Eye (tissue), 1 donor: ENCODE measurements around the gene STAG1.
"Not testable (repeated sequence)": the region's sequence is repeated elsewhere in the genome, so short reads cannot be mapped to it uniquely, and the experiment has no call there.

Experiments used
- DNase-seq: peaks from one replicate; pipeline ENCODE4 v3.0.0-alpha.2; 2015

Gene STAG1

DNA sequence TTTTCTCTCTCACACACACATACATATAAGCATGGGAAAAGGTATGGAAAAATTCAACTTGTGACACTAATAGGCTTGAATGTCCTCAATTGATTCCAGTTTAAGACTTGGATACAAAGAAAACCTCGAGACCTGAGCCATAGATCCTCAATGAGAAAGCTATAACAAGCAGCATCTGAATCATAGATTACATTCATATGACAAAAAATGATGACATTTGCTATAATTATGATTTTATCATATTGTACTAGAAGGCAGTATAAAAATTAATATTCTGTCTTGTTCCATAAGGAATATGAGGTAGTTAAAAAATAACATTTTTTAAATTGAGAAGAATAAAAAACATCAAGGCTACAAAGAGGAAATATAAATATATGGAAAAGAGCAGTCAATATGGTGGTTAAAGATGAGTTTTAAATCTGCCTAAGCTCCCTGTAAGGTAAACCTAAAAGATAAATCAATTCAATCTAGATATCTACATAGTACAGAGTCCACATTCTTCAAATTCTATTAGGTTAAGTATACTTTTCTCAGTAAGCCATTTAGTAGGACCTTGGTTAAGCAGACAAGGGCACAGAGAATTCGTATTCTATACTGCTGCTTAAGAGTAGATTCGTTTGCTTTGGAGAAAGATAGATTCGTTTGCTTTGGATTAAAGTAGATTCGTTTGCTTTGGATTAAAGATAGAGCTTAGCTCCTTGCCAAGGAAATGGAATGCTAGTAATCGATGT is 175.7 kb downstream of the STAG1 start:
- DNase-seq: no peak

DNA sequence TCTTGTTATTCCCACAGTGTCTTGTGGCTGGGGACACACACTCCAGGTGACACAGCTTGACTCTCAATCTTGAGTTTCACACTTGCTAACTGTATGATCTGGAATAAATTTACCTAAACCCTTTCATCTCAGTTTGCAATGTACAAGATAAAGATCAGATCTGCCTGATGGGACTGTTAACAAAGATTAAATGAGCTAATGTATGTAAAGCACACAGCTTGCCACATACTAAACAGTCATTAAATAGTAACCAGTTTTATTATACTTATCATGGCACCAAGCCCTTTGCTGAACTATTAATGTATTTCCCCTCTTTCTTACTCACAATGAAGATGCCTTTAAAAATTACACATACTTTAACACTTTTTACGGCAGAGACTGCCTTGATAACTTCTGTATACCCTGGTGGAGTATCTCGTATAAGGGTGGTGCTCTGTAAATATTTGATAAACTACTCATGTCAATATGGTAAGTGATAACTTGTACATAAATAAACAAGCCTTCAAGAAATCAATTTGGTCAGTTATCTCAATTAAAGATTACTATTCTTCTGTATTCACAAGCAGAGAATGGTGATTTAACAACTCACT is 184.5 kb downstream of the STAG1 start:
- DNase-seq: no peak

DNA sequence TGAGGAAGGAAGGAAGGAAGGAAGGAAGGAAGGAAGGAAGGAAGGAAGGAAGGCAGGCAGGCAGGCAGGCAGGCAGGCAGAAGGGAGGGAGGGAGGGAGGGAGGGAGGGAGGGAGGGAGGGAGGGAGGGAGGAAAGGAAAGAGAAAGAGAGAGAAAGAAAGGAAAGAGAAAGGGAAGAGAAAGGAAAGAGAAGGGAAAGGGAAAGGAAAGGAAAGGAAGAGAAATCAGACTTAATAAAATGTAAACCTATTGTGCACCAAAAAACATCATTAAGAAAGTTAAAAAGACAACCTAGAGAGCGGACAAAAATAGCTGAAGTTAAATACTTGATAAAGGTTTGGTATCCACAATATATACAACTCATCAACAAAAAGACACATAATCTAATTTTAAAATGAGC is 187.2 kb downstream of the STAG1 start:
- DNase-seq: not testable (repeated sequence)

DNA sequence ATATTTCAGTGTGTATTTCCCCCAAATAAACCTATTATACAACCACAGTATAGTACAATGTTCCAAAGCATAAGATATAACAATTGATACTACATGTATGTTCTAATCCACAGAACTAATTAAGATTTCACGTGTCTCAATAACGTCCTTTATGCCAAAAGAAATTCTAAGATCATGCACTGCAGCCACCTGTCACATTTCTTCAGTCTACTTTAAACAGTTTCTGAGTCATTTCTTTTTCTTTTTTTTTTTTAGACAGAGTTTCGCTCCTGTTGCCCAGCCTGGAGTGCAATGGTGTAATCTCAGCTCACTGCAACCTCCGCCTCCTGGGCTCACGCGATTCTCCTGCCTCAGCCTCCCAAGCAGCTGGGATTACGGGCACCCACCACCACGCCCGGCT is 190.2 kb downstream of the STAG1 start:
- DNase-seq: no peak

DNA sequence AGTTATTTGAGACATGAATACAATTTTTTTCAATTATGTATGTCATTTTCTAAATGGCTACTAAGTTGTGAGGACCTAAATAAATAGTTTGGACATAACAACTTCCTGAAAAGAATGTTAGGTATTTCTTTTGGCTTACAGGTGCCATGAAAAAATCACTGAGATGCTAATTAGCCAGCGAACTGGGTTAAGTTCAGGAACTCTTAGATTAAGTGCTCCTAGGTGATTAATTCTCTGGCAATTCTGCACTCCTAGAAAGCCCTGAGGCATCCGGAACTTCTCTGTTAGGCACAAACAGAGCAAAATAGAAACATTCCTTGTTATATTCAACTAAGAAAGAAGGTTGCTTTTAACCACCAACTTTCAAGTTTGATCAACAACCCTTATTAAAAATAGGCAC is 192.3 kb downstream of the STAG1 start:
- no peak for DNase-seq

DNA sequence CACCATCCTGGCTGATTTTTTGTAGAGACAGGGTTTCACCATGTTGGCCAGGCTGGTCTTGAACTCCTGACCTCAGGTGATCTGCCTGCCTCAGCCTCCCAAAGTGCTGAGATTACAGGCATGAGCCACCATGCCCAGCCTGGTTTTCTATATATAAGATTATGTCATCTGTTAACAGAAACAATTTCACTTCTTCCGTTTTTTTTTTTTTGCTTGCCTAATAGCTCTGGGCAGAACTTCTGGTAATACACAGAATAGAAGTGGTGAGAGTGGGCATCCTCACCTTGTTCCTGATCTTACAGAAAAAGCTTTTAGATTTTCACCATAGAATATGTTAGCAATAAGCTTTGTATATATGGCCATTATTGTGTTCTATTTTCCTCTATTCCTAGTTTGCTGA is 202.7 kb downstream of the STAG1 start:
- DNase-seq: not testable (repeated sequence)

DNA sequence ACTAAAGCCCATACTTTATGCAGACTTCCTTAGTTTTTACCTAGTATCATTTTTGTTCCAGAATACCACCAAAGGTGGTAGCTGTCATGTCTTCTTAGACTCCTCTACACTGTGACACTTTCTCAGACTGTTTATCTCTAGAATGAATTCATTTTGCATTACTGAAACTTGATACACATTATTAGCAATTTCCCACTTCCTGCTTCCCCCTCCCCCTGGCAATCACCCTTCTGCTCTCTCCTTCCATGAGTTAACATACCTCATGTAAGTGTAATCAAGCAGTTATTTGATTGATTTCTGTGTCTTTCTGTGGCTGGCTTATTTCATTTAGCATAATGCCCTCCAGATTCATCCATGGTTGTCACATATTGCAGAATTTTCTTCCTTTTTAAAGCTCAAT is 204.9 kb downstream of the STAG1 start:
- no peak for DNase-seq

DNA sequence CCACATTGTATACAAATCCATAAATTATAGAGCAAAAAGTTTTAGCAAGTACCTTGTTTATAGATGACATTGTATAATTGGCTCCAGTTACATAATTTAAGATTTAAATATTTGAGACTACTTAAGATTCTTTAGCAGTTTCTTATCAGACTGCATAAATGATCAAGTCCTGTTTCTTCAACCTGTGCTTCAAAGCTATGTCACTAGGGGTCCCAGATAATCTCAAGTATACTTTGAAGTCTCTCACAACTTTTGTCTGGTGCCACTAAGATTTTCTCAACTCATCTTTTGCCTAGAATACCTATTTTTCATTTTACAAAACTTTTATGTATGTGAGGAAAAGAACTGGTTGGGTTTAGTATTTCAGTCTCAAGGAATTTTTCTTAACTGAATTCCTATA is 205.5 kb downstream of the STAG1 start:
- DNase-seq: no peak

DNA sequence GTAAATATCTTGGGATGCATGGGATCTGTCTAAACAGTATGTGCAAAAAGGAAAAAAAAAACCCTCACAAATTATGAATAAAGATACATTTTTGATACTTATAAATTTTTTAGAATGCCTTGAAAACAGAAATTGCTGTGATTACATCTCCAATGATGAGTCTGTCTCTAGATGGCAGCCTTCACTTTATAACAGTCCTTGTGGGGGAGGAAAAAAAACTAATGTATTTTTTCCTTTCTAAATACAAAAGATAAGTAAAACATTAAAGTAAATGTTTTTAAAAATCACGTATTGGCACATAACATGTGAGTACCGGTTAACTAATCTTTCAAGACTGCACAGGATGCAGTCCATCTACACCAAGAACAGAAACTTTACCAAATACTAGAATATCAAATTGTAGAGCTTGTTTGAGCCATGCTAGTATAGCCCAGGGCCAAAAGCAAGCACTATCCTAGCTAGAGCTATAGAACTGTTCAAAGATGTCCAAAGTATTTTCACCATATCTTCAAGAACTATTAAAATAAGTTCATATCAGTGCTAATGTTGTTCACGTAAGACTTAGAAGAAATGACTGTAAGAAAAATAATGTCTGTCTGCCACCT is 206.4 kb downstream of the STAG1 start:
- no peak for DNase-seq

DNA sequence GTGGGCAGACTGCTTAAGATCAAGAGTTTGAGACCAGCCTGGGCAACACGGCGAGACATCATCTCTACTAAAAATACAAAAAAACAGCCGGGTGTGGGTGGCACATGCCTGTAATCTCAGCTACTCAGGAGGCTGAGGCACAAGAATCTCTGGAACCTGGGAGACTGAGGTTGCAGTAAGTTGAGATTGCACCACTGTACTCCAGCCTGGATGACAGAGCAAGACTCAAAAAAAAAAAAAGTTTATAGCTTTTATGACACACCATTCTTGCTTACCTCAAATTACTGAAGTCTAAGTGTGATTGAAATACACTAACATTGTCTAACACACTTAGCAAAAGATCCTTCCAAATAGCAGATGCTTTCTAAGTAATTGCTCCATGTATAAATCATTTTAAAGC is 207.6 kb downstream of the STAG1 start:
- no peak for DNase-seq

DNA sequence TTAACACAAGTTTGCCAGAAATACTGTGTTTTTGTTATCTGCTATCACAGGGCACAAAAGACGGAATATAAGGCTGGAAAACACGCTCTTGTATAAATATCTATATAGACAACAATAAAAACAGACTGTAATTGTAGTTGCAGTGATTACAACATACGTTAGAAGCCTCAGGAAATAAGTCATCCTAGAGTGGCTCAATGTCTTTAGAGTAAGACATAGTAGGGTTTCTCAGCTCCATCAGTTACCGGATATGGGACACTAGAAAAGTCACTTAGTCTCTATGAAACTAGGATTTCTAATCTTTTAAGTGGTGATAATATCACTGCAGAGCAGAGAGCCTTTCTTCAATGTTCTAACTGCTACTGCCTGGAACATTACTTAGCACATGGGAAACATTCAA is 208.8 kb downstream of the STAG1 start:
- DNase-seq: no peak

DNA sequence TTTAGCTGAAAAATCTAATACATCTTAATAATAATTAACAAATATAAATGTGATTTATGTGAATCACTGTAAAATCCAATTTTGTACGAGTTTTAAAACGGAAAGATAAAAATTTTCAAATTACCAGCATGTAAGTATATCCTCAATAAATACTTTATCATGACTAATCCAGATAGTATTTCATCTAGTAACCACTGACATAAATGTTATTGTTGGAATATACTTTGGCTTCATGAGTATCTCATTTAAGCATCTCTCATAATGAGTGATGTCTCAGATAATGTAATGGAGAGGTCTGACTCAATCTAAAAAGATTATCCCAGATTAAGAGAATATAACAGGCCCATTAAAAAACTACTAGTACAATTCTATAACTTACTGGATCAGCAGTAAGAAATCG is 216.3 kb downstream of the STAG1 start:
- DNase-seq: no peak

DNA sequence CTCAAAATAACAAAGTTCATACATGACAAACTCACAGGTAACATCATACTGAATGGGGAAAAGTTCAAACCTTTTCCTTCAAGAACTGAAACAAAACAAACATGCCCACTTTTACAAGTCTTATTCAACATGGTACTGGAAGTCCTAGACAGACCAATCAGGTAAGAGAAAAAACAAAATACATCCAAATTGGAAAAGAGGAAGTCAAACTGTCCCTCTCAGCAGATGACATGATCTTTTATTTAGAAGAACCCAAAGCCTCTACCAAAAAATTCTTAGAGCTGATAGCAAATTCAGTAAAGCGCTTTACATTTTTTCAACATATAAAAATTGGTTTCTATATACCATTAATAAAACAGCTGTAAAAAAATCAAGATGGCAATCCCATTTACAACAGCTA is 219.4 kb downstream of the STAG1 start:
- no peak for DNase-seq

DNA sequence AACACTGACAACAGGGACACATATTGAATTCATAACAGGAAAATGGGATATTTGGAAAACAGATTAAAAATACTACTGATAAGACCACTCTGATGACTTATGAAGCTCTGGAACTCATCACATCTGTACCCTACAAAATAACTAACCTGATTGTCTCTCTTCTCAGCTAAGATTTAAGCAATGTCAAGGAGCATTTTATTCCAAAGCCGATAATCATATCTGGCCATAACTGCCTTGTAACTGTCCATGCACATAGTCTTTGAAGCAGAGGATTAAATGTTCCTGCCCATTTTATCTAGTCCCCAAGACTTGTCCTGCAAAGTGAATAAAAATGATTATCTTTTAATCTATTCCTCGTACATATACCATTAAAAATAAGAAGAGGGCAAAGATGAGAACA is 234.1 kb downstream of the STAG1 start:
- no peak for DNase-seq

DNA sequence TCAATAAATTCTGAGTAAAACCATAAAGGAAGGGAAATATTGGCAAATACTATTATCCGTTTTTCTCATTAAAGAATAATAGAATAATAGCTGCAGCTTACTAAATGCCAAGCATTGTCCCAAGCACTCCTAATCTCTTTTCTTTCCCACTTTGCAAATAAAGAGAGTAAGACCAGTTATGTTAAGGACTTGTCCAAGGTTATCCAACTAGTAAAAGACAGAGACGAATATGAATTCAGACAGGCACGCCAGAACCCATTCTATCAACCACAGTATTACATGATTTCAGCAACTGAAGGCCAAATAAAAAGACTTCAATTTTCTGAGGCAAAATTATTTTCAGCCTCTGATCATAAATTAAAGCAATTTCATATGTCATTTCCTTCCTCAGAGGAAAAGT is 235.5 kb downstream of the STAG1 start:
- peak; percentile 79 for DNase-seq

DNA sequence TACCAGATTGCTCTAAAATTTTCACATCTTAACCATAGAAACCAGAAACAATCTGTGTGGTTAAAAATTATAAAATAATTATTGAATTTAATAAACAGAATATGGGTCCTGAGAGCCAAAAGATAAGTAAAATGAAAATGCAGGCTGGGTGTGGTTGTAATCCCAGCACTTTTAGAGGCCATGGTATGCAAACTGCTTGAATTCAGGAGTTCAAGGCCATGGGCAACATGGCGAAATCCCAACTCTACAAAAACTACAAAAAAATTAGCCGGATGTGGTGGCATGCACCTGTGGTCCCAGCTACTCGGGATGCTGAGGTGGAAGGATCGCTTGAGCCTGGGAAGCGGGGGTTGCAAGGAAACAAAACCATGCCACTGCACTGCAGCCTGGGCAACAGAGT is 236.1 kb downstream of the STAG1 start:
- no peak for DNase-seq

DNA sequence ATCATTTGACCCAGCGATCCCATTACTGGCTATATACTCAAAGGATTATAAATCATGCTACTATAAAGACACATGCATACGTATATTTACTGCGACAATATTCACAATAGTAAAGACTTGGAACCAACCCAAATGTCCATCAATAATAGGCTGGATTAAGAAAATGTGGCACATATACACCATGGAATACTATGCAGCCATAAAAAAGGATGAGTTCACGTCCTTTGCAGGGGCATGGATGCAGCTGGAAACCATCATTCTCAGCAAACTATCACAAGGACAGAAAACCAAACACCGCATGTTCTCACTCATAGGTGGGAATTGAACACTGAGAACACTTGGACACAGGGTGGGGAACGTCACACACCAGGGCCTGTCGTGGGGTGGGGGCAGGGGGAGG is 237.6 kb downstream of the STAG1 start:
- not testable (repeated sequence) for DNase-seq

DNA sequence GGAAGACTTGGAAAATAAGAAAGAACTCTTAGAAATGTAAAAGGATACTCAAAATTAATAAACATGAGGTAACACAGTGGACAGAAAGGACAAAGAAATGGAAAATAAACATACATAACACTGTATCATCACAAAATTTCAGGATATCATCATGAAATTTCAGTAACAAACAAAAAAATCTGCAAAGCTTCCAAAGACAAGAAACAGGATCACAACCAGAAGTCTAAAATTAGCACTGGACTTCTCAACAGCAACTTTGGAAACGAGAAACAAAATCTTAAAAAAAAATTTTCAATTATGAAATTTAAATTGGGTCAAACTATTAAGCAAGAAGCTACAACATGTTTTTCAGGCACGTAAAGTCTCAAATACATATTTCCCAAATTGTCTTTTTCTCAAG is 238.8 kb downstream of the STAG1 start:
- no peak for DNase-seq

DNA sequence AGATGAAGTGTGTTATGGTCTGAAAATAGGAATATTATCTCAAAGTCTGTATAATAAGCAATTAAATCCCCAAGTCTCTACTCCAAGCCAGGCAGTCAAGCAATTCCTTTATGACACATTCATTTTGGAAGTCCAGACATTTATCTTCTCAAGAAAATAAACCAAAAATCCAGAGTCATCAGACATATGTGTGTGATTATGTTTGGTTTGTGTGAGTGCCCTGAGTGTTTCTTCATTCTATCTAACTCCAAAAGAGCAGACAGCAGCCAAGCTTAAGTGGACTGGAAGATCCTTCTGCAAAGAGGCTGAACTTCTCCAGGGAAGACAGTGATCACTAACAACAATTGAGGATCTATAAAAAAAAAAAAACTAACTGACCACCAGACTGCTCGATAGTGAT is 239.8 kb downstream of the STAG1 start:
- no peak for DNase-seq

DNA sequence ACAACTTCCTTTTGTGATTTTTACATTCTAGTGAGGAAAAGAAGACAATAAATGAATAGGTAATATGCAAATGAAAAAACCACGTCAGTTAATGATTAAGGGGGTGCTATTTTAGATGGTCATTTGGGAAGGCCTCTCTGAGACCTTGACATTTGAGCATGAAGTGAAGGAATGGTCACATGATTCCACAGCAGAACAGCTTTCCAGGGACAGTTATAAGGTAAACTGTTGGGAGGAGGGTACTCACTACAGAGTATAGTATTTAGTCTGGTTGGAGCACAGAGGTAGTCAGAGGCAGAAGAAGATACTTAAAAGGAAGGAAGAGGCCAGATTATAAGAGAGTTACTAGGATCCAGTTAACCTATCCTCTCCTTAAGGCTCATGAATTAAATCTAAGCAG is 246.5 kb downstream of the STAG1 start:
- no peak for DNase-seq

DNA sequence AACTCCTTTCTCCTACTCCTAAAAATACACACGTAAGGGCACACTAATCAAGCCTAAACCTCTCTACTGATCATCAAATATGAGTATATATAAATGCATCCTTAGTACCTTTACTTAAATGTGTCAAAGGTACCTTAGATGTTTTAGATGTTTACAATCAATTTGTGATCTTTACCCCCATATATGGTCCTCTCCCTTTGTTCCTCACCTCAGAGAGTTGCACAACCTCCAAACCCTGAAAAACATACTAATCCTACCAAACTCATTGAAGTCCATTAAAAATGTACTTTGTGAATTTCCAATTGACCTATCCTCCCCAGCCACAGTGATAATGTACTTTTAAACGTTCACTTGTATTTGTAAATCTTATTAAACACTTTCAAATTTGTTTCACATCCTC is 249.1 kb downstream of the STAG1 start:
- DNase-seq: no peak

DNA sequence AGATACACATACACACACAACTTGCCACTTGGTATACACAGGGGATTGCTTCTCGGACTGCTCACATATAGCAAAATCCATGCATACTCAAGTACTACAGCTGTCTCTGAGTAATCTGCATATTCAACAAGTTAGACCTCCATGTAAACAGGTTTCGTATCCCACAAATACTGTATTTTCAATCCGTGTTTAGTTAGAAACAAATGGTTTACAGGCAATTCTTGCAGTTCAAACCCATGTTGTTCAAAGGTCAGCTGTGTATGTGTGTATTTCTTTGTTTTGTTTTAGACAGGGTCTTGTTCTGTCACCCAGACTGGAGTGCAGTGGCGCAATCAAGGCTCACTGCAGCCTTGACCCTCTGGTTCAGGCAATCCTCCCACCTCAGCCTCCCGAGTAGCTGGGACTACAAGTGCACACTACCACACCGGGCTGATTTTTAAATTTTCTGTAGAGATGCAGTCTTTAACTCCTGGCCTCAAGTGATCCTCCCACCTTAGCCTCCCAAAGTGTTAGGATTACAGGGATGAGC is 253.2 kb downstream of the STAG1 start:
- DNase-seq: no peak

DNA sequence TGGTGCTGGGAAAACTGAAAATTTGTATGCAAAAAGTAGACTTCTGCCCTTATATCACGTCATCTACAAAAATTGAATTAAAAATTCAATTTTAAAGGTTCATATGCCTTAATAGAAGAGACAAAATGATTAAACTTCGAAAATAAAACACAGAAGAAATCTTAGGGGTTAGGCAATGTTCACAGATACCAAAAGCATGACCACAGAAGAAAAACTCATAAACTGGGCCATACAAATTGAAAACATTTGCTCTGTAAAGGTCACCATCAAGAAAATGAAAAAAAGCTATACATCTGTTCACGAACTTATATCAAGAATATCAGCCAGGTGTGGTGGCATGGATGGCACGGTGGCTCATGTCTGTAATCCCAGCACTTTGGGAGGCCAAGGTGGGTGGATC is 257.0 kb downstream of the STAG1 start:
- no peak for DNase-seq

DNA sequence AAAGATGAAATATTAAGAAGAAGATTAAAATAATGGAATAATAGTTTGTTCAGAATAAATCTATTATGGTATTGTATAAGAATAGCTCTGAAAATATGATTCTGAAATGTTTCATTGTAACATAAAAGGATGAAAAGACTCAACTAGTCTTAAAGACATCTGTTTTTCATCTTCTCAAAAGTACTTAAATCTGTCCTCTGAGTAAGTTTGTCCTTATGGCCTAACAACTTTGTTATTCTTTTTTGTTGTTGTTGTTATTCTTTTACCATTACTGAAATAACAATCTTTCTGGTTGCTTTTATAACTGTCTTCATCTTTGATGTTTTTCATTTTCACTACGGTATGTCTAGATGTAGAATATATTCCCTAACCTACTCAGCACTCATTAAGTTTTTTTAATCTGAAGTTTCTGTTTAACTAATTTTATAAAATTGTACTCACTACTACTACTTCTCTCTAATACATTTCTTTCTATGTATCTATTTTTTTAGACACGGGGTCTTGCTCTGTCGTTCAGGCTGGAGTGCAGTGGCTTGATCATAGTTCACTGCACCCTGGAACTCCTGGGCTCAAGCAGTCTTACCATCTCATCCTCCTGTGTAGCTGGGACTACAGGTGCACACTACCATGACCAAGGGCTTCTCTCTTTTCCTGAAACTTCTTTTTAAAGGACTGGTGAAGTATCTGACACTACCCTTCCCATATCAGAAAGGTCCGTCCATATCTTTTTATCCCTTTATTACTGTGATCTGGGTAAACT is 261.4 kb downstream of the STAG1 start:
- no peak for DNase-seq
